ENCODE results near the gene IYD.

Gene IYD

GRCh38 chr6:150391414-150391813 is 22.6 kb downstream of the IYD start:
- no peak overlapping the region for H3K4me3 ChIP-seq (ENCODE audit: control insufficient read depth, low read depth, low read length)
- TF ChIP-seq CTCF (IDR thresholded peaks at IDR 0.05; ENCODE audit: control insufficient read depth, insufficient read depth, low read depth, low read length, missing control alignments) = no peak
- DNase-seq (ENCODE audit: low read depth) = no peak

- no peak overlapping the region for H3K4me3 ChIP-seq (ENCODE audit: control insufficient read depth, low read depth, low read length)
- no peak for TF ChIP-seq CTCF (IDR thresholded peaks at IDR 0.05; ENCODE audit: control insufficient read depth, insufficient read depth, low read depth, low read length, missing control alignments)
- no peak for DNase-seq (ENCODE audit: low read depth)
These were observed 23.1 kb downstream of the IYD start for GRCh38 chr6:150391890-150392289.

GRCh38 chr6:150392452-150393220 is 23.8 kb downstream of the IYD start:
- no peak for TF ChIP-seq CTCF (IDR thresholded peaks at IDR 0.05; ENCODE audit: control insufficient read depth, insufficient read depth, low read depth, low read length, missing control alignments)
- DNase-seq (ENCODE audit: low read depth) = no peak
- H3K4me3 ChIP-seq (ENCODE audit: control insufficient read depth, low read depth, low read length) = no peak overlapping the region

GRCh38 chr6:150394053-150394898 is 25.5 kb downstream of the IYD start:
- TF ChIP-seq CTCF (IDR thresholded peaks at IDR 0.05; ENCODE audit: control insufficient read depth, insufficient read depth, low read depth, low read length, missing control alignments) = no peak
- H3K4me3 ChIP-seq (ENCODE audit: control insufficient read depth, low read depth, low read length) = no peak overlapping the region
- DNase-seq (ENCODE audit: low read depth) = no peak

GRCh38 chr6:150394899-150395295 is 26.1 kb downstream of the IYD start:
- no peak for DNase-seq (ENCODE audit: low read depth)
- TF ChIP-seq CTCF (IDR thresholded peaks at IDR 0.05; ENCODE audit: control insufficient read depth, insufficient read depth, low read depth, low read length, missing control alignments) = no peak

GRCh38 chr6:150395388-150396009 is 26.7 kb downstream of the IYD start:
- DNase-seq (ENCODE audit: low read depth) = no peak
- peak; percentile 81 for TF ChIP-seq CTCF (IDR thresholded peaks at IDR 0.05; ENCODE audit: control insufficient read depth, insufficient read depth, low read depth, low read length, missing control alignments)
- no peak overlapping the region for H3K4me3 ChIP-seq (ENCODE audit: control insufficient read depth, low read depth, low read length)

More at GRCh38 chr6:150394899-150395295, 26.1 kb downstream of the IYD start:
- H3K4me3 ChIP-seq (ENCODE audit: control insufficient read depth, low read depth, low read length) = no peak overlapping the region
